K562 (cell line): ENCODE data around the gene MED29. TPM values are rescaled to one million over a fixed set of nuclear protein-coding genes. Genes with fewer than 3 reads are reported as not detected.

Source experiments
- ATAC-seq: fragments of 200-7000 bp; cut with Tn5 transposase; 3 replicates; pipeline ENCODE4 v1.9.1; 2020; ENCODE audit warnings: moderate library complexity
- BruUV-seq: library from RNA; stranded (reverse); fragments of 400-500 nt; replicated peaks from 2 replicates; lab custom pipeline; 2021; lab: Mats Ljungman, UMichigan
- CTCF ChIA-PET: fragments of 300-600 bp; formaldehyde crosslinking; extraction: SDS; loops from one replicate; lab custom pipeline; 2021; ENCODE audit warnings: low intra/inter-chr PET ratio; lab: Yijun Ruan, JAX
- POLR2A ChIA-PET: fragments of 300-600, 350-650 bp; sonication (Branson Sonifier 250); formaldehyde crosslinking; extraction: SDS; loops from one replicate; lab custom pipeline; 2021; ENCODE audit warnings: antibody characterized with exemption, inconsistent platforms; lab: Yijun Ruan, JAX
- DNase-seq, 4 experiments: peaks; one replicate each; pipeline versions ENCODE4 v3.0.0 to v3.0.0-alpha.2; 2011 to 2018; ENCODE audit warnings: low spot score in 3 of 4, mixed read lengths in 3 of 4; ENCODE audit errors: extremely low read depth in 1 of 4
- FAIRE-seq: peaks from 2 replicates; lab custom pipeline; 2011; peaks lifted over from hg19 to GRCh38; lab: Jason Lieb, UNC
- H2AFZ ChIP-seq: 2 replicates; pipeline ENCODE4 v1.6.0; 2011; ENCODE audit warnings: low read depth, low read length, control low read depth, inconsistent platforms
- H3K27ac ChIP-seq: fragments of 200-600 bp; 3 replicates; pipeline ENCODE4 v1.8.0; 2011; ENCODE audit warnings: low read depth, mild to moderate bottlenecking, control low read depth, inconsistent platforms, low read length, moderate library complexity, mixed read lengths; ENCODE audit errors: extremely low read depth
- H3K27me3 ChIP-seq, 2 experiments: fragments of 300-600 bp in 1 of 2; 2 replicates in 1 of 2; 3 replicates in 1 of 2; pipeline versions ENCODE4 v1.6.0 to v1.8.0; 2011; ENCODE audit warnings: inconsistent platforms in 2 of 2, low read length in 2 of 2, mild to moderate bottlenecking in 1 of 2, mixed read lengths in 1 of 2, moderate library complexity in 1 of 2; ENCODE audit not compliant: control insufficient read depth in 2 of 2, insufficient read depth in 2 of 2
- H3K36me3 ChIP-seq: fragments of 300-600 bp; 3 replicates; pipeline ENCODE4 v1.8.0; 2011; ENCODE audit warnings: mild to moderate bottlenecking, low read length, inconsistent platforms; ENCODE audit not compliant: control insufficient read depth, insufficient read depth
- H3K4me1 ChIP-seq, 2 experiments: fragments of 200-600 bp in 1 of 2; replicated peaks in 1 of 2; 2 replicates in 1 of 2; 3 replicates in 1 of 2; pipeline versions ENCODE4 v1.5.1 to v1.8.0; 2011; ENCODE audit warnings: inconsistent platforms in 2 of 2, low read length in 2 of 2, mild to moderate bottlenecking in 1 of 2, mixed read lengths in 1 of 2, moderate library complexity in 1 of 2; ENCODE audit not compliant: control insufficient read depth in 2 of 2, insufficient read depth in 2 of 2
- H3K4me2 ChIP-seq: 2 replicates; pipeline ENCODE4 v1.6.1; 2011; ENCODE audit warnings: low read length, control low read depth, inconsistent platforms, mixed read lengths; ENCODE audit not compliant: insufficient read depth
- H3K4me3 ChIP-seq: fragments of 200-600 bp; sonication (generic), shearing (Covaris generic); 2 replicates; pipeline ENCODE4 v1.5.1; 2016; ENCODE audit warnings: control low read depth, inconsistent platforms
- H3K79me2 ChIP-seq: fragments of 200-600 bp; 3 replicates; pipeline ENCODE4 v1.8.0; 2011; ENCODE audit warnings: low read length, inconsistent platforms; ENCODE audit not compliant: control insufficient read depth, insufficient read depth
- H3K9ac ChIP-seq, 2 experiments: 2 replicates each; pipeline versions ENCODE4 v1.6.0 to v1.6.1; 2011; ENCODE audit warnings: low read depth in 2 of 2, low read length in 2 of 2, control low read depth in 1 of 2, inconsistent platforms in 1 of 2, mild to moderate bottlenecking in 1 of 2, mixed read lengths in 1 of 2; ENCODE audit not compliant: insufficient read depth in 1 of 2
- H3K9me1 ChIP-seq: one replicate; pipeline ENCODE4 v1.6.0; 2011; ENCODE audit warnings: inconsistent platforms, mild to moderate bottlenecking, low read length, moderate library complexity; ENCODE audit not compliant: control insufficient read depth, insufficient read depth
- H3K9me3 ChIP-seq: replicated peaks from 2 replicates; pipeline ENCODE4 v1.5.1; 2011; ENCODE audit warnings: low read depth, low read length, inconsistent platforms; ENCODE audit not compliant: control insufficient read depth, insufficient read depth
- H4K20me1 ChIP-seq: replicated peaks from 2 replicates; pipeline ENCODE4 v1.6.1; 2011; ENCODE audit warnings: low read length, inconsistent platforms, mixed read lengths; ENCODE audit not compliant: control insufficient read depth, insufficient read depth
- HBP1 ChIP-seq: fragments of 450-650 bp; formaldehyde crosslinking; IDR thresholded peaks from 2 replicates; pipeline ENCODE4 v1.4.0; 2022; ENCODE audit warnings: missing genetic modification characterization
- IRF2 ChIP-seq: sonication (generic); formaldehyde crosslinking; IDR thresholded peaks from 2 replicates; pipeline ENCODE4 v1.8.1; 2022; ENCODE audit warnings: mild to moderate bottlenecking, missing genetic modification reagents
- KDM4B ChIP-seq, 2 experiments: fragments of 450-650 bp in 1 of 2; sonication (generic) in 1 of 2; IDR thresholded peaks; 2 replicates each; pipeline ENCODE4 v1.6.1; 2016 to 2017; ENCODE audit warnings: borderline replicate concordance in 2 of 2, antibody characterized with exemption in 1 of 2, low read depth in 1 of 2, mild to moderate bottlenecking in 1 of 2
- MTA1 ChIP-seq: fragments of 450-650 bp; IDR thresholded peaks from 2 replicates; pipeline ENCODE4 v1.6.1; 2017; ENCODE audit warnings: borderline replicate concordance
- MYC ChIP-seq, 2 experiments: fragments of 250-450 bp in 1 of 2; sonication (Bioruptor Pico) in 1 of 2; IDR thresholded peaks; 2 replicates each; pipeline versions ENCODE4 v1.5.1 to v1.6.1; 2012 to 2021; ENCODE audit warnings: low read depth in 2 of 2, borderline replicate concordance in 1 of 2, improper control_type of control experiment in 1 of 2, low read length in 1 of 2, mild to moderate bottlenecking in 1 of 2, moderate library complexity in 1 of 2
- PATZ1 ChIP-seq: fragments of 250-450 bp; sonication (Bioruptor Pico); IDR thresholded peaks from 2 replicates; pipeline ENCODE4 v1.5.0; 2020; ENCODE audit warnings: mild to moderate bottlenecking, borderline replicate concordance
- RBFOX2 ChIP-seq: fragments of 200-400 bp; formaldehyde crosslinking; IDR thresholded peaks from 2 replicates; pipeline ENCODE4 v1.6.1; 2017; ENCODE audit warnings: low read depth, mild to moderate bottlenecking, low read length, moderate library complexity
- SMC3 ChIP-seq: conservative IDR thresholded peaks from 2 replicates; pipeline ENCODE4 v1.6.1; 2011; ENCODE audit warnings: low read depth, low read length, improper control_type of control experiment; ENCODE audit not compliant: insufficient read depth
- TAF9B ChIP-seq: fragments of 450-650 bp; IDR thresholded peaks from 2 replicates; pipeline ENCODE4 v1.6.1; 2018; ENCODE audit warnings: mild to moderate bottlenecking; ENCODE audit not compliant: partially characterized antibody
- WGBS: fragments of 100-300 bp; shearing (Covaris generic); methylation state at CpG from one replicate; pipeline ENCODE4 v1.1.6; 2016; ENCODE audit warnings: low coverage, mixed read lengths; ENCODE audit not compliant: insufficient coverage; ENCODE audit errors: missing lambda C conversion rate; 5-methylcytosine and 5-hydroxymethylcytosine counted together
- in situ Hi-C: fragments of 300-500 bp; cut with MboI; formaldehyde crosslinking; loops from 4 replicates; pipeline ENCODE4 v1.15.0; 2018; ENCODE audit warnings: inconsistent platforms, mixed read lengths
- intact Hi-C: fragments of 100-400 bp; cut with micrococcal nuclease; formaldehyde crosslinking; loops from 2 replicates; pipeline ENCODE4 v1.14.2; 2022
- polyA plus RNA-seq, 8 experiments: library from polyadenylated mRNA; depleted of rRNA in 4 of 8; stranded (reverse) in 5 of 8; unstranded in 3 of 8; fragments of >200 nt; fragmentation: Nextera tagmentation in 2 of 8; fragmentation: Illumina TruSeq in 1 of 8; extraction: Ambion mirVana in 2 of 8; extraction: Trizol in 1 of 8; gene quantifications; 2 replicates each; pipeline versions ENCODE4 v1.2.1 to v1.2.3, GENCODE V29; 2011 to 2014; ENCODE audit warnings: inconsistent platforms in 1 of 8, missing spikeins in 1 of 8
- total RNA-seq, 7 experiments: library from RNA; depleted of rRNA in 6 of 7; stranded (reverse); fragments of >200 nt in 6 of 7; fragmentation: Illumina TruSeq in 2 of 7; extraction: Trizol in 2 of 7; gene quantifications; 2 replicates each; pipeline versions ENCODE4 v1.2.1 to v1.2.3, GENCODE V29; 2011 to 2021; ENCODE audit warnings: low replicate concordance in 1 of 7
- TF ChIP-seq, protein P1 (sequence below), 2 experiments: fragments of 450-650 bp; conservative IDR thresholded peaks; 2 replicates each; pipeline ENCODE4 v1.6.1; 2017; ENCODE audit warnings: mild to moderate bottlenecking in 2 of 2, moderate library complexity in 2 of 2

The MED29 gene
- total and polyA plus RNA-seq, 9 of the 15 experiments (the other 6 are each of a cell fraction or from before 2014, with no cell fraction given), result 1.8 to 22.6 (median 12.4) TPM

DNA sequence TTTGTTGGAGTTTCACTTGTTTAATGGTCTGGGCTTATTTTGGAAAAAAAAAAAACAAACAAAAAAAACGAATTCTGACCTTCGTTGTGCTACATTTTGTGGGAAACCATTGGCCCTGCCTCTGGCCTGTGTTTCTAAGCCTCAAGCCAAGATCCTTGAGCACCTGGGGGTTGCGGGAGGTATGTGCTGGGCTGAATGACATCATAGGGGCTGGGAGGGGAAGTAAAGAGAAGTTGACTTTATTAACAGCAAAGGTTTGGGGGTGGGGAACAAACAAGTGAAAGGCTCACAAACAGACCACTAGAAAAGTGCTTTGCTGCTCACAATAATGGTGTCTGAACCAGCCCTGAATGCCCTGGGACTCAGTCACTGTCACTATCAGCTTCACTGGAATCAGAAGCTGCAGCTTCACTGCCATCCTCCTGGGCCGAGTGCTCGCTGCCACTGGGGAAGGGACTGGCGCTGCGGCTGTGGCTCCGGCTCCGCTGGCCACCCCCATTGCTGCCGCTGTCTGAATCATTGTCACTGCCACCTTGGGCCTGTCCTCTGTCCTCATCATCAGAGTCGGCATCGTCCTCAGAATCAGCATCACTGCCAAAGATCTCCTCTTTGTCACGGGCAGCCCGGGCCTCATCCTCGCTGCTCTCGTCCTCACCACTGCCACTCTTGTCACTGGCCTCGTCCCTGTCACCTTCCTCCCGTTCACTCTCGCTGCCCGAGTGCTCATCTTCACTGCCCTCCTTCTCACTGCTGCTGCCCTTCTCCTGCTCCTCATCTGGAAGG, 5.4 kb upstream of the MED29 start:
- H3K36me3 ChIP-seq, result peaks cover 90% of the 10 kb centered on the region
- TSS peak; percentile 85 for BruUV-seq
- no peaks in the 10 kb centered on the region for H3K27me3 ChIP-seq
- H3K4me1 ChIP-seq, result peaks cover 22 to 27% of the 10 kb centered on the region in 2 experiments
- peaks cover 7% of the 10 kb centered on the region for H3K9me1 ChIP-seq
- H3K4me3 ChIP-seq, result no peak overlapping the region
- peaks cover 30% of the 10 kb centered on the region for H4K20me1 ChIP-seq
- peaks cover 15% of the 10 kb centered on the region for H3K79me2 ChIP-seq
- ATAC-seq (no peak), FAIRE-seq (no peak), DNase-seq (peak in 1 of 4 experiments; percentile 9)
- no peaks in the 10 kb centered on the region for H3K9me3 ChIP-seq
- in situ Hi-C loops (no loop called here), intact Hi-C loops (no loop called here)
- WGBS, result 86% methylated on average over 17 of the region's 20 CpGs
- no peak overlapping the region for H2AFZ ChIP-seq
- no peak overlapping the region for H3K4me2 ChIP-seq
- POLR2A ChIA-PET, result interaction anchor here (0.7 kb wide), 2 partner anchors 82 to 156 kb away, joined by 3 read pairs; no protein-coding TSS in a partner anchor
- CTCF ChIA-PET, result no interaction called here
- no peak overlapping the region for H3K27ac ChIP-seq
- peak overlapping the region in 1 of 2 experiments; percentile 38; a peak in 2 of 4 replicates for H3K9ac ChIP-seq
- TF ChIP-seq, protein P1, sequence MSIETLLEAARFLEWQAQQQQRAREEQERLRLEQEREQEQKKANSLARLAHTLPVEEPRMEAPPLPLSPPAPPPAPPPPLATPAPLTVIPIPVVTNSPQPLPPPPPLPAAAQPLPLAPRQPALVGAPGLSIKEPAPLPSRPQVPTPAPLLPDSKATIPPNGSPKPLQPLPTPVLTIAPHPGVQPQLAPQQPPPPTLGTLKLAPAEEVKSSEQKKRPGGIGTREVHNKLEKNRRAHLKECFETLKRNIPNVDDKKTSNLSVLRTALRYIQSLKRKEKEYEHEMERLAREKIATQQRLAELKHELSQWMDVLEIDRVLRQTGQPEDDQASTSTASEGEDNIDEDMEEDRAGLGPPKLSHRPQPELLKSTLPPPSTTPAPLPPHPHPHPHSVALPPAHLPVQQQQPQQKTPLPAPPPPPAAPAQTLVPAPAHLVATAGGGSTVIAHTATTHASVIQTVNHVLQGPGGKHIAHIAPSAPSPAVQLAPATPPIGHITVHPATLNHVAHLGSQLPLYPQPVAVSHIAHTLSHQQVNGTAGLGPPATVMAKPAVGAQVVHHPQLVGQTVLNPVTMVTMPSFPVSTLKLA (conservative IDR thresholded peaks at IDR 0.05), result no peak
- no peak for TF ChIP-seq SMC3
- TF ChIP-seq MTA1, result no peak
- TF ChIP-seq PATZ1, result no peak
- TF ChIP-seq KDM4B (IDR thresholded peaks at IDR 0.05; ENCODE audit: borderline replicate concordance in 2 of 2, low read depth in 1 of 2), result no peak
- peak; percentile 34; the same call in 1 of the 2 replicates for TF ChIP-seq RBFOX2
- TF ChIP-seq MYC (IDR thresholded peaks at IDR 0.05; ENCODE audit: low read depth, low read length), result no peak
- TF ChIP-seq MYC (CRISPR knock-in tag; IDR thresholded peaks at IDR 0.05; ENCODE audit: borderline replicate concordance, low read depth), result no peak
- TF ChIP-seq IRF2 (CRISPR knock-in tag), result no peak
- TF ChIP-seq HBP1 (CRISPR knock-in tag), result no peak
- no peak for TF ChIP-seq TAF9B
